K562 (cell line): Measurements from ENCODE around the gene MTIF3. TPM values are rescaled to one million over a fixed set of nuclear protein-coding genes. Genes with fewer than 3 reads are reported as not detected.
A peak's percentile ranks its signal among the peaks of the same experiment; 100 is the strongest.

Experiments used
- BCL6 ChIP-seq: fragments of 250-450 bp; sonication (Bioruptor Pico); IDR thresholded peaks from 2 replicates; pipeline ENCODE4 v1.4.0; 2020
- CBX5 ChIP-seq: IDR thresholded peaks from 2 replicates; pipeline ENCODE4 v1.6.1; 2014; ENCODE audit warnings: low read depth, borderline replicate concordance
- ELF4 ChIP-seq: fragments of 450-650 bp; formaldehyde crosslinking; IDR thresholded peaks from 2 replicates; pipeline ENCODE4 v1.4.0; 2022; ENCODE audit warnings: missing genetic modification characterization
- ELK3 ChIP-seq: fragments of 450-650 bp; formaldehyde crosslinking; IDR thresholded peaks from 2 replicates; pipeline ENCODE4 v1.4.0; 2020; ENCODE audit warnings: mild to moderate bottlenecking
- KAT2B ChIP-seq: IDR thresholded peaks from one replicate; pipeline ENCODE4 v1.6.1; 2012; ENCODE audit warnings: low read depth, mild to moderate bottlenecking, control low read depth, inconsistent platforms, low read length, moderate library complexity
- KDM5B ChIP-seq: fragments of 200-600 bp; sonication (generic); IDR thresholded peaks from 2 replicates; pipeline ENCODE4 v1.6.1; 2012; ENCODE audit warnings: low read depth, mild to moderate bottlenecking, moderate library complexity, low read length, control low read depth, inconsistent platforms; ENCODE audit not compliant: insufficient replicate concordance
- SMAD4 ChIP-seq: fragments of 250-450 bp; sonication (Bioruptor Pico); conservative IDR thresholded peaks from 2 replicates; pipeline ENCODE4 v1.8.0; 2021; ENCODE audit warnings: inconsistent platforms, mild to moderate bottlenecking, moderate library complexity
- ZNF124 ChIP-seq: sonication (generic); formaldehyde crosslinking; IDR thresholded peaks from 2 replicates; pipeline ENCODE4 v1.8.1; 2022; ENCODE audit warnings: missing genetic modification reagents
- polyA plus RNA-seq, 8 experiments: library from polyadenylated mRNA; depleted of rRNA in 4 of 8; stranded (reverse) in 5 of 8; unstranded in 3 of 8; fragments of >200 nt; fragmentation: Nextera tagmentation in 2 of 8; fragmentation: Illumina TruSeq in 1 of 8; extraction: Ambion mirVana in 2 of 8; extraction: Trizol in 1 of 8; gene quantifications; 2 replicates each; pipeline versions ENCODE4 v1.2.1 to v1.2.3, GENCODE V29; 2011 to 2014; ENCODE audit warnings: inconsistent platforms in 1 of 8, missing spikeins in 1 of 8
- total RNA-seq, 7 experiments: library from RNA; depleted of rRNA in 6 of 7; stranded (reverse); fragments of >200 nt in 6 of 7; fragmentation: Illumina TruSeq in 2 of 7; extraction: Trizol in 2 of 7; gene quantifications; 2 replicates each; pipeline versions ENCODE4 v1.2.1 to v1.2.3, GENCODE V29; 2011 to 2021; ENCODE audit warnings: low replicate concordance in 1 of 7
- TF ChIP-seq, protein P1 (sequence below): fragments of 450-650 bp; formaldehyde crosslinking; IDR thresholded peaks from 2 replicates; pipeline ENCODE4 v1.4.0; 2020; ENCODE audit warnings: mild to moderate bottlenecking, moderate library complexity
- TF ChIP-seq, protein P2 (sequence below): sonication (generic); formaldehyde crosslinking; IDR thresholded peaks from 2 replicates; pipeline ENCODE4 v1.4.0; 2020; ENCODE audit warnings: mild to moderate bottlenecking, missing genetic modification reagents

The MTIF3 gene
- total and polyA plus RNA-seq, 9 of the 15 experiments (the other 6 are each of a cell fraction or from before 2014, with no cell fraction given): 23.5 to 73.6 (median 45.2) TPM

GRCh38 chr13:27424246-27425157 lies 25.9 kb downstream of the MTIF3 start, which contains the start of gene GTF3A (continued):
- TF ChIP-seq KAT2B: no peak
- peak; percentile 80 for TF ChIP-seq SMAD4 (CRISPR knock-in tag)
- TF ChIP-seq ZNF124 (CRISPR knock-in tag): 0 out of 2 replicates have a peak, but pooled peaks have one; percentile 47
- TF ChIP-seq BCL6 (CRISPR knock-in tag): no peak
- no peak for TF ChIP-seq ELK3 (CRISPR knock-in tag)
- peak; percentile 63 for TF ChIP-seq KDM5B
- no peak for TF ChIP-seq CBX5
- TF ChIP-seq, protein P1, sequence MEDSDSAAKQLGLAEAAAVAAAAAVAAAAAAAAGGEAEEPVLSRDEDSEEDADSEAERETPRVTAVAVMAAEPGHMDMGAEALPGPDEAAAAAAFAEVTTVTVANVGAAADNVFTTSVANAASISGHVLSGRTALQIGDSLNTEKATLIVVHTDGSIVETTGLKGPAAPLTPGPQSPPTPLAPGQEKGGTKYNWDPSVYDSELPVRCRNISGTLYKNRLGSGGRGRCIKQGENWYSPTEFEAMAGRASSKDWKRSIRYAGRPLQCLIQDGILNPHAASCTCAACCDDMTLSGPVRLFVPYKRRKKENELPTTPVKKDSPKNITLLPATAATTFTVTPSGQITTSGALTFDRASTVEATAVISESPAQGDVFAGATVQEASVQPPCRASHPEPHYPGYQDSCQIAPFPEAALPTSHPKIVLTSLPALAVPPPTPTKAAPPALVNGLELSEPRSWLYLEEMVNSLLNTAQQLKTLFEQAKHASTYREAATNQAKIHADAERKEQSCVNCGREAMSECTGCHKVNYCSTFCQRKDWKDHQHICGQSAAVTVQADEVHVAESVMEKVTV (CRISPR knock-in tag): no peak
- TF ChIP-seq, protein P2, sequence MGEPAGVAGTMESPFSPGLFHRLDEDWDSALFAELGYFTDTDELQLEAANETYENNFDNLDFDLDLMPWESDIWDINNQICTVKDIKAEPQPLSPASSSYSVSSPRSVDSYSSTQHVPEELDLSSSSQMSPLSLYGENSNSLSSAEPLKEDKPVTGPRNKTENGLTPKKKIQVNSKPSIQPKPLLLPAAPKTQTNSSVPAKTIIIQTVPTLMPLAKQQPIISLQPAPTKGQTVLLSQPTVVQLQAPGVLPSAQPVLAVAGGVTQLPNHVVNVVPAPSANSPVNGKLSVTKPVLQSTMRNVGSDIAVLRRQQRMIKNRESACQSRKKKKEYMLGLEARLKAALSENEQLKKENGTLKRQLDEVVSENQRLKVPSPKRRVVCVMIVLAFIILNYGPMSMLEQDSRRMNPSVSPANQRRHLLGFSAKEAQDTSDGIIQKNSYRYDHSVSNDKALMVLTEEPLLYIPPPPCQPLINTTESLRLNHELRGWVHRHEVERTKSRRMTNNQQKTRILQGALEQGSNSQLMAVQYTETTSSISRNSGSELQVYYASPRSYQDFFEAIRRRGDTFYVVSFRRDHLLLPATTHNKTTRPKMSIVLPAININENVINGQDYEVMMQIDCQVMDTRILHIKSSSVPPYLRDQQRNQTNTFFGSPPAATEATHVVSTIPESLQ (CRISPR knock-in tag): no peak
- TF ChIP-seq ELF4: no peak
